Cortex of kidney (tissue), 1 donor: ENCODE results near the gene SLC12A6.
A peak's percentile ranks its signal among the peaks of the same experiment; 100 is the strongest.
"Not testable (repeated sequence)": the region's sequence is repeated elsewhere in the genome, so short reads cannot be mapped to it uniquely, and the experiment has no call there.

Source experiments
- DNase-seq: peaks from one replicate; lab custom pipeline; 2025; lab: John Stamatoyannopoulos, UW

Gene SLC12A6

DNA sequence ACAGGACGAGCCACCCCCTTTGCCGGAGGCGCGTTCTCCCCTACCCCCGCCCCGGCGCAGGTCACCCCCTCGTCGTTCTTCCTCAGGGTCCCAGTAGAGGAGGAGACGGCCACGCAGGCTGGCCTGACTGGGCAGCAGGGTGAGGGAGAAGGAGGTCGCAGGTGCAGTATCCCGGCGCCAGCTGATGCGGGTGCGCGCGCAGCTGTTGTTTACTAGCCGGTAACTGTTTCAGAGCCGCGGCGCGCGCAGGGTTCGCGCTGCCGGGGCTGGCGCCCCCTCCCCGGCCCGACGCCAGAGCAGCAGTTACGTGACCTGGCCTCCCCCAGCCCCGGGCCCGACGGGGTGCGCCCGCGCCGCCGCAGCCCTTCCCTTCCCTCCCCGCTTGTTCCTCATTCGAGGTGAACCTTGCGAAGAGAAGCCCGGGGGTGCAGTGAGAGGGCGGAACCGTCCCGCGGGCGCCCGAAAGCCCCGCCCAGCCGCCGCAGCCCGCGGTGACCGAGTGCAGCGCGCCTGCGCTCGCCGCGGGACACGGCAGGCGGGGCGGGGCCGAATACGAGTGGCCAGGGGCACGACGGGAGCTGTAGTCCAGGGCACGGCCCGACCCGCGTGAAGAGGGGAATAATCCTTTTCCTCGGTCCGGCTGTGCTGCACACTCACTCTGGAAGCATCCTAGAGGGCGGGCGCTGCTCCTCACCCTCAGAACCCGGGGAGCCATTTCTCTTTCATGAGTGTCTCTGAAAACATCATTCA, at the start of gene SLC12A6:
TSS of gene SLC12A6 (minus strand) at position 225 of the 750 bp plus-strand sequence. CDS start 1,101 bp downstream, outside the sequence.
- peak; percentile 62 for DNase-seq

DNA sequence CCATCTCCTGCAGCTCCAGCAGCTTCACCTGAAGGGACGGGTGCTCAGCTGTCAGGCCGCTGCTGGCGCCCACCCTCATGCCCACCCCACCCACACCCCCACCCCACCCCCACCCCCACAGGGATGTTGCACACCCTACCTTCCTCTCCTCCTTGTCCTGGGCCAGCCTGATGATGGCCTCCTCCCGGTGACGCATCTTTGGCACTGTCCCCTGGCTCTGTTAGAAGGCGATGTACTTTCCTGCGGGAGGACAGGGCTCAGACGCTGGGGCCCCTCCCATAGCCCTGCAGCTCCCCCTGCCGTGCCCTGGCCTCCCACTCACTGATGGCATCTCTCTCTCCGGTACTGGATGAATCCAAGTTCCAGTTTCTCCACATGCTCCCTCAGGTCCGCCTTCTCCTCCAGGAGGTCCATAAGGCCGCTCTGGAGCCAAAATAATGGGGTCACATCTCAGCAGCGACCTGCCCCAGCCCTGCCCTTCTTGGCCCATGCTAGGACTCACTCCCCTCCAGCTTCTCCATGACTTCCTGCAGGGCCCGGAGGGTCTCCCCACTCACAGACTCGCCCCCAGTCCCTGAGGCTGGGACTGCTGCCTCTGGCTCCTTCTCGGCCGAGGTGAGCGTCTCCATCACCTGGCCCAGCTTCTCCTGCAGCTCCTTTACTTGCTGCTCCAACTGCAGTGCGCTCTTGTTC, 44.4 kb upstream of the SLC12A6 start:
- not testable (repeated sequence) for DNase-seq

DNA sequence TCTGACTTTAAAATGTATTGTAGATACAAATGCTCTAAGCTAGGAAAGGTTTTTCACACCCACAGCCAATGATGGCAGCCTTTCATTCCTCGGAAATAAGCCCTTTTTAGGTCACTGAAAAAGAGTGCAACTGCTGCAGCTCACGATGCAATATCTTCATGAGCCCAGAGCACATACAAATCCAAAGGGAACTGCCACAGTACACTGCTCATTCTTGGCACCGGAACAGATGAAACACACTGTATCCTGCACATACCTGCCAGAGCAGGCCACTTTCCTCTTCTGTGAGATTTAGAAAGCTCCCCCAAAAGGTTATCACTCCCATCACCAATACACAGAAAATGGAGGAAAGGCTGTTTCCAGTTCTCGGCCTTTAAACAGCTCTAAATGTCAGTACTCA, 42.9 kb upstream of the SLC12A6 start:
- DNase-seq = not testable (repeated sequence)

DNA sequence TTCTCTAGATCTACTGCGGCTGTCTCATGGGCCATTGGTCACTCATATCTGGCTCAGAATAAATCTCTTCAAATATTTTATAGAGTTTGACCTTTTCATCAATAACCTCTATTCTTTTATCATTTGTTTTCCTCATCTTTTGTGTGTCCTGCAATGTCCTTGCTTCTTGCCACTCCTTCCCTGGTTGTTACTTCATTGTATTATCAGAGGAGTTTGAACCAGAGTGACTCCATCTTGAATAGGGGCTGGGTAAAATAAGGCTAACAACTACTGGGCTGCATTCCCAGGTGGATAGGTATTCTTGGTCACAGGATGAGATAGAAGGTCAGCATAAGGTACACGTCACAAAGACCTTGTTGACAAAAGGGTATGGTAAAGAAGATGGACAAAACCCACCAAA, 39.3 kb upstream of the SLC12A6 start:
- no peak for DNase-seq

DNA sequence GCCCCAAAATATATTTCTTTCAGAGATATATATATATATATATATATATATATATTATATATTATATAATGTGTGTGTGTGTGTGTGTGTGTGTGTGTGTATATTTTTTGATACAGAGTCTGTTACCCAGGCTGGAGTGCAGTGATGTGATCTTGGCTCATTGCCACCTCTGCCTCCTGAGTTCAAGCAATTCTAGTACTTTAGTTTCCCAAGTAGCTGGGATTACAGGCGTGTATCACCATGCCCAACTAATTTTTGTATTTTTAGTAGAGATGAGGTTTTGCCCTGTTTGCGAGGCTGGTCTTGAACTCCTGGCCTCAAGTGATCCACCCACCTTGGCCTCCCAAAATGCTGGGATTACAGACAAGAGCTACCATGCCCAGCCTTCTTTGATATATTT, 38.0 kb upstream of the SLC12A6 start:
- DNase-seq = not testable (repeated sequence)

DNA sequence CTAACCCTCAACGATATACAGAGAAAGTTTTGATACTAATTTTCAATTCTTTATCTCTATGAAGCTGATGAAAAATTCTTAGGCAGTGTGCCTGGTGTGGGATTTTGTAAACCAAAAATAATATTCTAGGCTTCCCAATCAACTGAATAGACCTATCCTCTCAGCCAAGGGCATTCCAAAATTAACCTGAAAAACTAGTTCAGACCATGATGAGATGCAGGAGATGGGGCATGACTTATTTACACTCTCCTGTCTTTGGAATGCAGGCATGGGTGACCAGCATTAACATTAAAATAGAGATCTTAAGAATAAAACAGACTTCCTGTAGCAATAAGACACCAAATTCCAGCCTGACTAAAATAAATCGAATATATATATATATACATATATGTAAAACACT, 37.2 kb upstream of the SLC12A6 start:
- DNase-seq = no peak

DNA sequence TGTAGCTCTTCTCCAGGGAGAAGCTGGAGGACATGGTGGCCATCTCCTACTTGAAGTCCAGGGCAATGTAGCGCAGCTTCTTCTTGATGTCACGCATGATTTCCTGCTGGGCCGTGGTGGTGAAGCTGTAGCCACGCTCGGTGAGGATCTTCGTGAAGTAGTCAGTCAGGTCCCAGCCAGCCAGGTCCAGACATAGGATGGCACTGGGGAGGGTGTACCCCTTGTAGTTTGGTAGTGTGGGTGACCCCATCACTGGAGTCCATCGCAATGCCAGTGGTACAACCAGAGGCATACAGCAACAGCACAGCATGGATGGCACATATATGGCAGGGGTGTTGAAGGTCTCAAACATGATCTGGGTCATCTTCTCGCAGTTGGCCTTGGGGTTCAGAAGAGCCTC, 36.4 kb upstream of the SLC12A6 start:
- no peak for DNase-seq

DNA sequence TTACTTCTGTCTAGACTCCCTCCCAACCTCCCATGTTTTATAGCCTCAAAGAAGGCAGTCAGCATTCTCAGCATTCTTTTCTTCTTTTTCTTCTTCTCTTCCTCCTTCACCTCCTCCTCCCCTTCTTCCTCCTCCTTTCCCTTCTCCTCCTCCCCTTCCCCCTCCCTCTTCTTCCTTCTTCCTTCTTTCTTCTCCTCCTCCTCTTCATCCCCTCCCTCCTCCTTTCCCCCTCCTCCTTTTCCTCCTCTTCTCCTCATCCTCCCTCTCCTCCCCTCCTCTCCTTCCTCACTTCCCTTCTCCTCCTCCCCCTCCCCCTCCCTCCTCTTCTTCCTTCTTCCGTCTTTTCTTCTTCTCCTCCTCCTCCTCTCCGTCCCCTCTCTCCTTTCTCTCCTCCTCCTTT, 33.1 kb upstream of the SLC12A6 start:
- no peak for DNase-seq

DNA sequence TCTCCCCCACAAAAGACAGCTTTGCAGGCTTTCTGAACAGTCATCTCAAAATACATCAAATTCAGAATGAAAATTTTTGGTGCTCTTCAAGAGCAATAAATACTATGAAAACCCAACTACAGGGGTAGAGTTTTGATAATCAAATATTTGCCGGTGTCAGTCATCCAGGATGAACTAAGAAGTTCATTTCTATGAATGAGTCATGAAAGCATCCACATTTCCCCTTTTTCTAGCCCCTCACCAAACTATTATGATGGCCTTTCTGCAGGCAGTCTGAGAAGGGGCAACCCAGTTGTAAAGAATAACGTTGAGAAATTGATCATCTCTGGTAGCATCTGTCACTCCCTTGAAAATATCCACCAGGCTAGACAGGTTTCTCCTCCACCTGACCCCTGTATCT, 32.5 kb upstream of the SLC12A6 start:
- DNase-seq = no peak

DNA sequence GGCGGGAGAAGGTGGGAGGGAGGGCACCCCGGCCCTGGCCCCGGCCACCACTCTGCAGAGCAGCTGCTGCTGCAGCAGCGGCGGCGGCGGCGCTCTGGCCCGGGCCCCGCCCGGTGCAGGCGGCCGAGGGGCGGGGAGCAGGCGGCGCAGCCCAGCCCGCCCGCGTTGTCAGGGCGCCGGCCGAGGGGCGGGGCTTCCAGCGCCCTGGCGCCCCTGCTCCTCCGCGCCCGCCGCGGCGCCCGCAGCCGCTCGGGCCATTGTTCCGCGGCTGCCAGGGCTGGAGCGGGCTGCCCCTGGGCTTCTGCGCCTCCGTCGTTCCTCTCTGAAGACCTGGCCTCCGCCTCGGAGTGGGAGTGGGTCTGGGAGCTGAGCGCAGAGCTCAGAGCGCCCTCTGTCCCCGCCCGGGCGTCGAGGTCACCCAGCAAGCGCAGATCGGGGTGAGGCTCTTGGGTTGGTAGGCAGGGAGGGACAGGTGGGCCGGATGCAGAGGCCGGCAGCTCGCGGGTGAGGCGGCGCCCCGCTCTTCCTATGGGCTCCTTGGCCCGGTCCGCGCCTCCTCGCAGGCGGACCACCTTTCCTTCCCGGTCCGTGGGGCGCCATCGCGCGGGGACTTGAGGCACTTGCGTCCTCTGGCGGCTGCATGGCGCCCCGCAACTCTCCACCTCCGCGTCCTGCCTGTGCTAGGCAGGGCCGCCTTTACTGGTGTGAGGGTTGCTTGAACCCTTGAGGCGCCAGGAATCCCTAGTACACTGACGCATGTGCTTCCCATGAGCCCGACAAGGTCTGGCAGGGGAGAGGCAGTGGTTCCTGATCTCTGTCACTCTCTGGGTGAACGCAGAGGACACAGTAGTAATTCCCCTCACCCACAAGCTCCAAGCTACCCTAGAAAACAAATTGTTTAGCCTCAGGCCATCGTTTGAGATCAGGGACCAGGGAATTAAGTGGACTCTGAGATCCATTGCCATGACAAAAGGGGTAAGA, 29.8 kb upstream of the SLC12A6 start, which contains the start of gene LPCAT4:
TSS of gene LPCAT4 (minus strand) at position 96 of the 981 bp plus-strand sequence. CDS start 96 bp downstream, outside the sequence.
- DNase-seq = no peak

DNA sequence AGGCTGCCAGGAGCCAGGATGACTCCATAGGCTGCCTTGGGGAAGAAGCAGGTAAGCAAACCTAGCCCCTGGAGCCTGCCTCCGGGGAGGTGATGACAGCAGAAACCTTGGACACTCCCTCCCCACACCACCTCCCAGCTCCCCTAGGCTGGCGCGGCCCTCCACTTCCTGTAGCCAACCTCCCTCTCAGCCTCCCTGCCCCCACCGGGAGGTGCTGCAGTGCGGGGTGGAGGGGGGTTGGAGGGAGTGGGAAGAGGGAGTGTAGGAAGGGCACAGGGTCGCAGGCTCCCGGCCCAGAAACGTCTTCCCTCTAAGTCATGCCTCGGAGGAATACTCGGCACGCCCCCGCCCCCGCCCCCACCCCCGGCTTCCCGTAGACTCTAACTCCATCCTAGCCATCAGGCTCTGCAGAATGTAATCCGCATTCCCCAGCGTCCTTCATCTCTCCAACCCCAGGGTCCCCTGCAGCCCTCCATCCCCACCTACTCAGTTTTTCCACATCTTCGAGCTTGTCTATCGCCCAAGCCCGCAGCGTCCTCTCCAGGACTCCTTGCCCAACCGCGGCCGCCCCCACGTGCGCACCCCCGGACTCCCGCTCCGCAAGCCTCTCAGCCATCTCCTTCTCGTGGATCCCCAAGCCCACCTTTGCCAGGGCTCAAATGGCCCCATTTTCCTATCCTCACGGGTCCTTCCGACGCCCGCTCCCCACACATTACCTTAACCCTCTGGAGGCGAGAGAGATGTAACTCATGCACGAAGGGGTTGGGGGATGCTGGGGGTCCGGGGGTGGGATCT, 28.9 kb upstream of the SLC12A6 start:
- no peak for DNase-seq

DNA sequence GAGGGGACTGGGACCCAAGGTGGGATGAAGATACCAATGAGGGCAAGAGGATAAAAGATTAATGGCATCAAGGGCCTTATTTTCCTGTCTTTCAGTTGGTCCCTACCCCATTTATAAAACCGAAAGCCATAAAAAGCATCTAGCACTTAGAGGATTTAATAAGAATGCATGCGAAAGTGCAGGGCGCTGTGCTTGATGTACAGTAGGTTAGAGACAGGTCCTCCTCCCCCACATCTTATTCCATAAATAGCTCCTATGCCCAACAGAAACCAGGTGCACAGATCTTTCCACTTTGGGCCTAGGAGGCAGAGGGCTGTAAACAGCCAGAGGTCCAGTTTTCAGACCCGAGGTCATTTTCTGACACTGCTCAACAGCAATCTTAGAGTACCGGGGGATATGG, 28.3 kb upstream of the SLC12A6 start:
- no peak for DNase-seq

DNA sequence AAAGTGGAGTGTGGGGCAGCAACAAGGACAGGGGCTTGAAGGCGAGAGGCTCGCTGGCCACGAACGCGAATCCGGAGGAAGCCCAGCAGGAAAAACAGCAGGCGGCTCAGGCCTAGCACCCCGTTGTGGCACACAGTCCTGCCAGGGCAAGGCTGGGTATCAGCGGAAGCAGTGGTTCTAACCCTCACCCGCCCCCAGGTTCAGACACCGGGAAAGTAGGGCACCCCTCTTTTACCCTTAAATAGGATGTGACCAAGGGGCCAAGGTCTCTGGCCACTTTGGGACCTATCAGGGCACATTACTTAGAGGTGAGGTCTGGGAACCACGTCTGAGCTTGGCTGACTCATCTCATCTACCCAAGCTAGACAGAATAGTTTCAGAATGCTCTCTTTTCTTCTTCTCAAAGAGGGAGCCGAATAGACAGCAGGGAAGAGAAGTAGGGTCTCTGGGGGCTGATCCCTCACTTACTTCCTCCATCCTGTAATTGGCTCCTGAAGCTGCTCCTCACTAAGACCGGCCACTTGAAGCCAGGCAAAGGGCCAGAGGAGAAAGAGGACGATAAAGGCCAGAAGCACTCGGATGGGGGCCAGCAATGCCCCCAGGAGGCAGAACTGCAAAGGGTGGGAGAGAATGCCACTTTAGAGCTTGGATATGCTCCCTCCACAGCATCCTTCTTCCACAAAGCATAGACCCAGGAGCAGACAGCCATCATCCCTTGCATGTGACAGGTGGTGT, 27.7 kb upstream of the SLC12A6 start:
- no peak for DNase-seq

DNA sequence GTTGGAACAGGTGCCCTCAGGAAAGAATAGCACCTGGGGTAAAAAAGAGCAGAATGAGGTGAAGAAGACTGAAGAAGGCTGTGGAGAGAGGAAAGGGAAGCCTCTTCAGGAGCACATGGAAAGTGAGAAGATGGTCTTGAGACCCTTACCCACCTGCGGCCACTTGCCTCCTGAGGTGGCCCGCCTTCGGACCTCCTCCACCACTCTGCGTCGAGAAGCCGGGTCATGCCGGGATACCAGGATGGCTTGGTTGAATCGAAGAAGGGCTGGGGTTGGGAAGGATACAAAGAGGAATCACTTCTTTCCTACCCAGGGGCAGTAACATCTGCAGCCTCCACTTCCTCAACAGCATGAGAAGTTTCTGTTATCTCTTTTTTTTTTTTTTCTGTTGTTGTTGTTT, 26.5 kb upstream of the SLC12A6 start:
- no peak for DNase-seq

DNA sequence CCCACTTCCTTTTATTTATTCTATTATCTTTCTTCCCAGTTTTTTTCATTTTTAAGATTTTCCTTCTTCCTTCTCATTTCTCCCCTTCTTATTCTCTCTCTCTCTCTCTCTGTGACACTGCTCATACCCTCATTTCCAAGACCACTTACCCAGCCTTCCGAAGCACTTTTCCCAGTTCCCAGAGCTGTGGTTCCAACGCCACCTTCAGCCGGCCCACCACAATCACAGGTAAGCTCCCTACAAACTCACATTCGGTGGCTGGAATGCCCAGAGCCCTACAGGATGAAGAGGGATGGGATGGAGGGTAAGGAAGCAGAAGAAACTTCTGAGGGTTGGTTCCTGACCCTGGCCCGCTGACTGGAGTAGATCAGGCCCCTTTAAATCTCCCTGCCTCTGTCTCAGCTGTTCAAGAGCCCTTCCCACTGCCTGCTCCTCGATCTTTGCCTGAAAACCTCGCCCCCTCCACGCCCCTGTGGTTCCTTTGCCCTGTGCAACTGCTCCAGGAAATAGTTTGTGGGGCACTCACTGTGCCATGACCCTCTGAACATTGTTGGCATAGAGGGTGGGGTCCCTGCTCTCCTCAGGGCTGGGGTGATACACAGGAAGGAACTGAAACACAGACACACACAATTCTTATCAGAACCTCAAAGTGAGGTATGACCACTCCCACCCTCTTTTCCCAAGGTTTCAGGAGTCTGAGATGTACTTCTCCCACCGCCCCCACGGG, 24.6 kb upstream of the SLC12A6 start:
- no peak for DNase-seq

DNA sequence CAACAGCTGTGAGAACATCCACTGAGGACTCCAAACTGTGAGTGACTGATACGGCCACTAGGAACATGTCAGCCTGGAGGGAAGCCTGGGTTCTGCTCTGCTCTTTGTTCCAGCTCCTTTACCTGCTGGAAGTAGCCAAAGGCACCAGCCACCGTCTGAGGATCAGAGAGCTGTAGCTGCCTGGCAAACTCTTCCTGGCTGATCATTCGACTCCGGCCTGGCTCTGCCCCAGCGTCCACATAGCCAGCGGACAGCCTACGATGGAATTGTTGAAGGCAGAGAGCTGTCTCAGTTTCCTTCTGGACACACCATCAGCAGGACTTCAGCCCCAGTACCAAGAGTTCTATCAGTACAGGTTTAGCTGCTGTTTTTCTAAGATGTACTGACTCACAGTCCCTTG, 23.7 kb upstream of the SLC12A6 start:
- no peak for DNase-seq

DNA sequence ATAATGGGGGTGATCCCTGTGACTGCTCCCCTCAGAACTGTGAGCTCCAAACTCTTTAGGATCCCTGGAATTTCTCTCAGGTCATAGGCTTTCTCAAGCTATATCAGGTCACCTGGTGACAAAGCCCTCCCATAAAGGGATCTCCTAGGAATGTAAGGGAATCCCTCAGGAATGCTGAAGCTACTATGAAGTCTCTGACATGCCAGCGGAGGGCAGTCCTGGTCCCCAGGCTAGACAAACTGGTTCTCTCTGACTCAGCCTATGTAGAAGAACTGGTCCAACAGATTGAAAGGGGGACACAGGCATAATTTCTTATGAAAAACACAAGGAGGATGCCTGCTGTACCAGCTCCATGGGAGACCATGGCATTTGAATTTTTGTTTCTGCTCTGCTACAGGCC, 22.7 kb upstream of the SLC12A6 start:
- no peak for DNase-seq

DNA sequence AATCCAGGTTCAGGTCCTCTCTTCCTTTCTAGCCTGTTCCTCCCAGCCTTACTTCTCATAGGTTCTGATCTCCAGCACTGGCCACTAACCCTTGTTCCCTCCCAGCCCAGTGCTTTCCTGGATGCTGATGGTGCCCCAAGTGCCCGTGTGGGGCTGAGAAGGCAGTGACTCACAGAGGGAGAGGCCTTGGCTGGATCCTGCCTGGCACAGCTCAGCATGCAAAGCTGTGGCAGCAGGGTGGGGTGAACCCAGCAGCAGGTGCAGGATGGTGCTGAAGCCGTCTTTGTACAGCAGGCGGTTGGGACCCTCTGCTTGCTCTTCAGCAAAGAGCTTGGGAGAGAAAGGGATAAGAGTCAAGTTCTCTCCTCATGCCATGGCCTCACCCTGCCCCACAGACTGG, 21.8 kb upstream of the SLC12A6 start:
- no peak for DNase-seq

DNA sequence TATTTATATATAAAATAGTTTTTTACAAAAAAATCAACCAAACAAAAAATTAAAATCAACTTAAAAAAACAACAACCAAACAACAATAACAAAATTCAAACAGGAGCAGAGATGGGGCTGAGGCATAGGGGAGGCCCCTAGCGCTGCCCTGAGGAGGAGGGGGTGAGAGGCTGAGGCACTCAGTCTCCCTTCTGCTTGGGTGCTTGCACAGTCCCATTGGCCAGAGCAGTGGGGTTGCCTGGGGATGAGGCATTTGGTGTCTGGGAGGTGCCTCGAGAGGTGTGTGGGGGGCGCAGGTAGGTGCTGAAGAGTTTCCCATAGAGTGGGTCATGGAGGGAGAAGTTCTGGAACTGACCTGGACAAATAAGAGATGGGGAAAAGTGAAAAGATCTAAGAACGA, 21.4 kb upstream of the SLC12A6 start:
- DNase-seq = no peak

DNA sequence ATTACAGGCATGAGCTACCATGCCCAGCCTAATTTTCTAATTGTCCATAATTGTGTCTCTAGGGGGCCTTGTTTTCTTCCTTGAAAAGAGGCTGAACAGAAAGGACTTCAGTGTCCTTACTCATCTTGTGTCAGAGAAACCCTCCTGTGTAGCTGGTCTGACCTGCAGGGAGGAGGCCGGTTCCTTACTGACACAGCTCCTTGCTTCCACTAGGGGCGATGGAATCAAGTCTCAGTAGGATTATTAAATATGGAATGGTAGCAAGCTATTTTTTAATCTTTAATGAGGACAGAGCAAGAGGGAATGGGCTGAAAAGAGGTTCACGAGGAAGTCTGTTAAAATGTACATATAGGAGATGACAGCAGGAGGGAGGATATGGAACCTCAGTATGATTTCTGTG, 20.8 kb upstream of the SLC12A6 start:
- no peak for DNase-seq
